Lower lobe of right lung (tissue), 2 donors: ENCODE data around the gene QARS1. TPM values are rescaled to one million over a fixed set of nuclear protein-coding genes. Genes with fewer than 3 reads are reported as not detected.

ENCODE experiments used
- ATAC-seq, 2 donors: fragments of 200-7000 bp; cut with Tn5 transposase; one replicate each; pipeline ENCODE4 v1.9.1; 2020 to 2022; ENCODE audit warnings: mild to moderate bottlenecking in 2 of 2, moderate library complexity in 2 of 2
- DNase-seq: peaks from one replicate; pipeline ENCODE4 v3.0.0-alpha.2; 2020
- H3K27ac ChIP-seq: fragments of 200-600 bp; one replicate; pipeline ENCODE4 v1.8.0; 2022
- H3K27me3 ChIP-seq: fragments of 200-600 bp; one replicate; pipeline ENCODE4 v1.8.0; 2022; ENCODE audit warnings: low read depth
- H3K36me3 ChIP-seq: fragments of 200-600 bp; one replicate; pipeline ENCODE4 v1.8.0; 2022; ENCODE audit warnings: mild to moderate bottlenecking
- H3K4me1 ChIP-seq: fragments of 200-600 bp; one replicate; pipeline ENCODE4 v1.8.0; 2022
- H3K4me3 ChIP-seq: fragments of 200-600 bp; one replicate; pipeline ENCODE4 v1.8.0; 2022; ENCODE audit warnings: mild to moderate bottlenecking
- H3K9me3 ChIP-seq: fragments of 200-600 bp; one replicate; pipeline ENCODE4 v1.8.0; 2022
- CTCF ChIP-seq: fragments of 200-600 bp; IDR thresholded peaks from one replicate; pipeline ENCODE4 v1.8.0; 2022; ENCODE audit warnings: antibody characterized with exemption, mild to moderate bottlenecking
- intact Hi-C: fragments of 100-400 bp; cut with DNase I; formaldehyde crosslinking; loops from one replicate; pipeline ENCODE4 v1.11.0; 2022
- microRNA-seq: library from miRNA; unstranded; fragments of <30 nt; microRNA quantifications from one replicate; pipeline ENCODE4 v1.2.0, GENCODE V29; 2020; ENCODE audit warnings: borderline number of aligned reads
- total RNA-seq: library from RNA; stranded (reverse); fragmentation: NEBNext Ultra II Directional; extraction: Animal tissue kit (Norgen Biotek cat#: 25700); gene quantifications from one replicate; pipeline ENCODE4 v1.2.1, GENCODE V29; 2021
- donor health status: DM: no; HTN: yes; CAD: no; lungs with severe emphysema.

The QARS1 gene
- total RNA-seq, 1 donor from 2014 or later, result 198 TPM

- ATAC-seq (no peak), DNase-seq (no peak)
- no peaks in the 10 kb centered on the region for H3K4me1 ChIP-seq
- no peaks in the 10 kb centered on the region for H3K27me3 ChIP-seq
- no peak overlapping the region for H3K27ac ChIP-seq
- no peak overlapping the region for H3K4me3 ChIP-seq
- intact Hi-C loops, result no loop called here
- H3K9me3 ChIP-seq, result no peaks in the 10 kb centered on the region
- no peak for TF ChIP-seq CTCF
- H3K36me3 ChIP-seq, result peaks cover 86% of the 10 kb centered on the region
These were observed 28.4 kb downstream of the QARS1 start for GRCh38 chr3:49076116-49076515.

GRCh38 chr3:49058011-49058410 lies 46.5 kb downstream of the QARS1 start:
- Histone ChIP-seq H3K27ac (no peak overlapping the region), H3K4me1 (no peaks in the 10 kb centered on the region), H3K27me3 (no peaks in the 10 kb centered on the region), H3K36me3 (peaks cover 93% of the 10 kb centered on the region), H3K4me3 (no peak overlapping the region), H3K9me3 (no peaks in the 10 kb centered on the region)
- TF ChIP-seq CTCF, result no peak
- intact Hi-C loops, result no loop called here
- no peak for DNase-seq
- ATAC-seq, result no peak

DNA sequence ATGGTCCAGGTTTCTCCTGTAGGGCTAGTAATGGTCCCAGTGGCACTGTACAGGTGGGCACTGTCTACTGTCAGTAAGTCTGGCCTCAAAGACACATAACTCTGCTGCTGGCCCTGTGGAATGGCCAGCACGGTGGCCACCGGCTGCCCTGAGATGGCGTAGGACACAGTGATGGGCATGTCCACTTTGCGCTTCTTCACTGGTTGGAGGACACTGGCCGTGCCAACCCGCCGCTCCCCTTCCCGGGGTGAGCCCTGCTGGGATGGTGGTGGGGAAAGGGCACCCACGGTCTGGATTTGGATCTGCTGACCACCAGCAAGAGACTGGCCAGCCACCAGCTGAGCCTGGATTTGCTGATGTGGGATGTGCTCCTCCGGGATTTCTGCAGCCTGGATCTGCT lies 47.3 kb downstream of the QARS1 start:
- no peaks in the 10 kb centered on the region for H3K9me3 ChIP-seq
- ATAC-seq, result peak in 1 of 2 donors; percentile 23
- no peak for TF ChIP-seq CTCF
- H3K27me3 ChIP-seq, result no peaks in the 10 kb centered on the region
- no peak for DNase-seq
- no peak overlapping the region for H3K27ac ChIP-seq
- no peak overlapping the region for H3K4me3 ChIP-seq
- intact Hi-C loops, result no loop called here
- H3K36me3 ChIP-seq, result peaks cover 95% of the 10 kb centered on the region
- H3K4me1 ChIP-seq, result no peaks in the 10 kb centered on the region

- Histone ChIP-seq H3K36me3 (peaks cover 88% of the 10 kb centered on the region), H3K27ac (no peak overlapping the region), H3K27me3 (no peaks in the 10 kb centered on the region), H3K9me3 (no peaks in the 10 kb centered on the region), H3K4me3 (no peak overlapping the region), H3K4me1 (no peaks in the 10 kb centered on the region)
- no peak for TF ChIP-seq CTCF
- no peak for DNase-seq
- intact Hi-C loops, result no loop called here
- ATAC-seq, result no peak
These were observed 50.2 kb downstream of the QARS1 start for GRCh38 chr3:49054344-49054862.

DNA sequence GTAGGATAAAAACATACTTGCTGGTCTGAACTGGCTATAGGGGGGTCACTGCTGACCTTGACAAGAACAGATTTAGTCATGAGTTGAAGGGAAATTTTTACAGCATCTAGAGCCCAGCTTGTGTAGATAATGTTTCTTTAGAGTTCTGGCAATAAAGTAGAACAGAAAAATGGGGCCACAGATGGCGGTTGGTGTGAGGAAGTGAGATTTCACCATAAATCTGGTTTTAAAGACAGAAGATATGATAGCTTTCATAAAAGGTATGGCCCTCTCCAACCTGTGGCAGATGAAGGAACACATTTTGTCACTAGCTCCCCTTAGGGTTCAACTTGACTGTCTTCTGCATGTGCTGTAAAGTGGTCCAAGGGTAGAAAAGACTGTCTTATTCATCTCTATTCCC lies 51.0 kb downstream of the QARS1 start:
- DNase-seq (no peak), ATAC-seq (no peak)
- intact Hi-C loops, result no loop called here
- no peaks in the 10 kb centered on the region for H3K4me1 ChIP-seq
- no peaks in the 10 kb centered on the region for H3K27me3 ChIP-seq
- H3K4me3 ChIP-seq, result no peak overlapping the region
- TF ChIP-seq CTCF, result no peak
- H3K27ac ChIP-seq, result no peak overlapping the region
- no peaks in the 10 kb centered on the region for H3K9me3 ChIP-seq
- H3K36me3 ChIP-seq, result peaks cover 84% of the 10 kb centered on the region

Small RNA genes lying within 50 kb of the gene (microRNA-seq; reads per million reads assigned to microRNA genes)
- not detected for gene MIR6890

Other genes starting within 250 kb of the QARS1 start
- gene SLC25A20, start 205.9 kb downstream of the QARS1 start, total RNA-seq, result 29.0 TPM
- 87.4 TPM for gene ARIH2, start 185.9 kb downstream of the QARS1 start, total RNA-seq
- 44.0 TPM for gene P4HTM, start 114.5 kb downstream of the QARS1 start, total RNA-seq
- gene WDR6, start 97.4 kb downstream of the QARS1 start, total RNA-seq, result 157 TPM
- 28.1 TPM for gene DALRD3, start 86.2 kb downstream of the QARS1 start, total RNA-seq
- 85.6 TPM for gene NDUFAF3, start 82.6 kb downstream of the QARS1 start, total RNA-seq
- gene IMPDH2, start 75.4 kb downstream of the QARS1 start, total RNA-seq, result 112 TPM
- gene QRICH1, start 10.7 kb downstream of the QARS1 start, total RNA-seq, result 85.4 TPM
- gene USP19, start 16.1 kb upstream of the QARS1 start, total RNA-seq, result 60.4 TPM
- 410 TPM for gene LAMB2, start 28.3 kb upstream of the QARS1 start, total RNA-seq
- 23.4 TPM for gene CCDC71, start 61.6 kb upstream of the QARS1 start, total RNA-seq
- gene KLHDC8B, start 66.8 kb upstream of the QARS1 start, total RNA-seq, result 34.8 TPM
- gene C3orf62, start 172.5 kb upstream of the QARS1 start, total RNA-seq, result 10.0 TPM
- gene USP4, start 235.3 kb upstream of the QARS1 start, total RNA-seq, result 71.3 TPM